GM13977 (cell line): ENCODE data around the gene CT47C1.

Source experiments
- DNase-seq: peaks from one replicate; pipeline ENCODE4 v3.0.0; 2012; ENCODE audit warnings: low spot score
- in situ Hi-C: fragments of 300-500 bp; cut with MboI; formaldehyde crosslinking; loops from one replicate; pipeline ENCODE4 v1.12.0; 2022; ENCODE audit warnings: low sequenced_read_pairs, low pct_unique_long_range_greater_than_20kb, mixed read lengths, inconsistent platforms; ENCODE audit not compliant: unreplicated experiment
- TF ChIP-seq, protein P1 (sequence below): IDR thresholded peaks from 2 replicates; pipeline ENCODE4 v1.5.1; 2012; ENCODE audit warnings: mild to moderate bottlenecking, control low read depth; ENCODE audit not compliant: insufficient read depth; ENCODE audit errors: extremely low read depth, missing control alignments

CT47C1 gene

DNA sequence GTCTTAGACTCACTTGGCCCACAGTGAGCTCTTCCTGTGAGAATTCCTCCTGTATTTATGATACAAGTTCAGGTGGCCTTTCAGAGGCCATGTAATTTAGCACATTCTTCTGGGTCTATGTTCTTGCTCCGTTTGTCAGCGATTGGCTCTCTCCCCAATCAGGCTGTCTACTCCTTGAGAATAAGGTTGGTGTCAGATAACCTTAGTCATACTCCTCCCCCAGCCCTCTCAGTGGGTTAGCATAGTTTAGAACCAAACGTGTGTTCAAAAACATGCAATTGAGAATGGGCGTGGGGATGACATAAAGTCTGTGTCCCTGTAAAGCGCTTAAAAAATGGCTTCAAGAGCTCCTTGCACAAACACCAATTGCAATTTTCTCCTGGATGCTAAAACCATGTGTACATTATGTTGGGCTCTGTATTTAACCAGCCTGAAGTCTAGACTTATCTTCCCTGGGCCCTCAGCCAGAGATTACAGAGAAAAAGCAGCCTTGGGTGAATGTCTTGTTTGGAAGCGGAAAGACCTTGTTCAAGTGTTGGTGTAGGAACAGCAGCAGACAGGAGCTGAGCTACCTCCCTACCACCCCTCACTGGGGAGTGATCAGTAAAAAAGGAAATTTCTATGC, 9.9 kb upstream of the CT47C1 start:
- in situ Hi-C loops: no loop called here
- TF ChIP-seq, protein P1, sequence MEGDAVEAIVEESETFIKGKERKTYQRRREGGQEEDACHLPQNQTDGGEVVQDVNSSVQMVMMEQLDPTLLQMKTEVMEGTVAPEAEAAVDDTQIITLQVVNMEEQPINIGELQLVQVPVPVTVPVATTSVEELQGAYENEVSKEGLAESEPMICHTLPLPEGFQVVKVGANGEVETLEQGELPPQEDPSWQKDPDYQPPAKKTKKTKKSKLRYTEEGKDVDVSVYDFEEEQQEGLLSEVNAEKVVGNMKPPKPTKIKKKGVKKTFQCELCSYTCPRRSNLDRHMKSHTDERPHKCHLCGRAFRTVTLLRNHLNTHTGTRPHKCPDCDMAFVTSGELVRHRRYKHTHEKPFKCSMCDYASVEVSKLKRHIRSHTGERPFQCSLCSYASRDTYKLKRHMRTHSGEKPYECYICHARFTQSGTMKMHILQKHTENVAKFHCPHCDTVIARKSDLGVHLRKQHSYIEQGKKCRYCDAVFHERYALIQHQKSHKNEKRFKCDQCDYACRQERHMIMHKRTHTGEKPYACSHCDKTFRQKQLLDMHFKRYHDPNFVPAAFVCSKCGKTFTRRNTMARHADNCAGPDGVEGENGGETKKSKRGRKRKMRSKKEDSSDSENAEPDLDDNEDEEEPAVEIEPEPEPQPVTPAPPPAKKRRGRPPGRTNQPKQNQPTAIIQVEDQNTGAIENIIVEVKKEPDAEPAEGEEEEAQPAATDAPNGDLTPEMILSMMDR: no peak
- DNase-seq: no peak

DNA sequence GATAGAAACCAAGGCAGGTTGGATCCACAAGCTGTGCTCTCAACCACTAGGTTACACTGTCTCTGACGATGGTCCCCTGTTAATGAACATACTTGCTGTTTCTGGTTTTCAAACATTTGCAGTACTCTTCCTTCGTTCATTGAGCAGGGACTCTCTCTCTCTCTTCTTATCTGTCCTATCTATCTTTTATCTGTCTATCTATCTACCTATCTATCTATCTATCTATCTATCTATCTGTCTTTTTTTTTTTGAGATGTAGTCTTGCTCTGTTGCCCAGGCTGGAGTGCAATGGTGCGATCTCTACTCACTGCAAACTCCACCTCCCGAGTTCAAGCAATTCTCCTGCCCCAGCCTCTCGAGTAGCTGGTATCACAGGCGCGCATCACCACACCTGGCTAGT, 9.4 kb upstream of the CT47C1 start:
- no peak for DNase-seq
- in situ Hi-C loops: no loop called here
- TF ChIP-seq, protein P1: no peak

DNA sequence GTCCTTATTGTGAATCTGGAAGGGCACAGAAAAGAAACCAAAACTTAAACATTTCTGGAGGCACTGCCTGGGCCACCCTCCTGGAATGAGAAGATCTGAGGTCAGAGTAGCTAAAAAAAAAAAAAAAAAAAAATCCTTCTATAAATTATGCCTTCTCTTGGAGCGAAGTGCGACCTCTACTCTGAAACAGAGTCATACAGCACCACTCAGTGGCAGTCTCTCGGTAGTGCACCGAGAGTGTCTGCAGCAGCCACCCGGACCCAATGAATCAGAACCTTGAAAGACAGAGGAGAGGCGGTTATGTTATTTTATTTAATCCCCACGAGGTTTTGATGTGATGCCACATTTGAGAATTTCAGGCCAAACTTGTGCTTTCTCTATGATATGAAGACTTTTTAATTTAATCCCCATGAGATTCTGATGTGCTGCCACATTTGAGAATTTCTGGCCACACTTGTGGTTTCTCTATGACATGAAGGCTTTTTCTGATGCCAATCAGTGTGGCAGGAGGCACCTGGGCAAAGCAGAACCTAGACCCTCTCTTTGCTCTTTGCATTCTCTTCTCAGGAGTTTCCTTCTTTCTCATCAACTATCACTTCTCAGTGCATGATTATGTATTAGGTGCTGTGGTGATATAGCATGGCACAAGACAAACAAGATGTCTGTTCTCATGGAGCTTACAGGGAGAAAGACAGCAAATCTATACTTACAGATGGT, 5.6 kb upstream of the CT47C1 start:
- TF ChIP-seq, protein P1: peak; percentile 59
- DNase-seq: peak; percentile 45
- in situ Hi-C loops: no loop called here

DNA sequence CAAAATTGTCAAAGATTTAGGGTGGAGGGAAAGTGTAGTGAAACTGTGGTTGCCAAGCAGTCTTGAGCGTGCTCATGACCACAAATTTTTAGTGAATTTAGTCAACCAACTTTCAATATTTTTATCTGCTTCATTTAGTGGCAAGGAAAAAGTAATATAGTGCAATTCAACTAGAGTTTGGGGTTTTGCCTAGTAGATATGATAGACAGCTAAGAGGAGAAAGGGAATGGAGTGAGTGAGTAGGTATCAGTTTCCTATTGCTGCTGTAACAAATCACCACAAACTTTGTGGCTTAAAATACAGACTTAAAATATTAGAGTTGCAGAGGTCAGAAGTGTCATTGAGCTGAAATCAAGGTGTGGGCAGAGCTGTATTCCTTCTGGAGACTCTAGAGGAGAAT, 3.7 kb upstream of the CT47C1 start:
- TF ChIP-seq, protein P1: no peak
- DNase-seq: no peak
- in situ Hi-C loops: no loop called here

DNA sequence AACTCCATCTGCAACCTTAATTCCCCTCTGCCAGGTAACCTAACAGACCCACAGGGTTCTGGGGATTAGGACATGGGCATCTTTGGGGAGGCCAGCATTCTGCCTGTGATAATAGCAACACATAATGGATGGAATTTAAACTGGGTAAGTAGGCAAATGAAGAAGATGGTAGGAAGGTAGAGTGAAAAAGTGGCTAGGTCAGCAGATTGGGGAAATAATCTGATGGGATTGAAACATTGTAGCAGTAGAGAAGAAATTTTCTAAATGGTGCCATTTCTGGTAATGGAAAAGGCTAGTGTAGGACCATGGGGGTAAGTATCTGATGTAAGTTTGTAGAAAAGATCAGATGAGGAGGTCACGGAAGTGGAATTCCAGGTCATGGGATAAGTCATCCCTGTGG, 3.0 kb upstream of the CT47C1 start:
- in situ Hi-C loops: no loop called here
- DNase-seq: no peak
- TF ChIP-seq, protein P1: no peak

DNA sequence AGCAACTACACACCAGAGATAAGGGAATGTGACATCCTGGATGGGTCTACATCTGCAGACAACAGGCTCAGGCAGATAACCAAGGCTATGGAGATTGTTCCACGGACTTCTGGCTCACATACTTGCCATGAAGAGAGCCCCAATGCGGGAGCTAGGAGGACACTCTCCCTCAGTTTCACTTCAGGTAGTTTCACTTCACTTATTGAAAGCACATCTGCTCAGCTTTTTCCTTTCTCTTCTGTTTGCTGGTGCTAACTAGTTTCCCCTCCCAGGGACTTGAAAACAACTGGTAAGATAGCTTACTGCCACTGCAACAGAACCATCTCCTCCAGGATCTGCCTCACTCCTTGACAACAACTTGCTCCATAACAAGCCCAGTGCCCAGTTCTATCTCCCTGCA, 1.4 kb upstream of the CT47C1 start:
- TF ChIP-seq, protein P1: no peak
- peak; percentile 23 for DNase-seq
- in situ Hi-C loops: no loop called here
